ENCODE results near the gene SYTL3.

Gene SYTL3

DNA sequence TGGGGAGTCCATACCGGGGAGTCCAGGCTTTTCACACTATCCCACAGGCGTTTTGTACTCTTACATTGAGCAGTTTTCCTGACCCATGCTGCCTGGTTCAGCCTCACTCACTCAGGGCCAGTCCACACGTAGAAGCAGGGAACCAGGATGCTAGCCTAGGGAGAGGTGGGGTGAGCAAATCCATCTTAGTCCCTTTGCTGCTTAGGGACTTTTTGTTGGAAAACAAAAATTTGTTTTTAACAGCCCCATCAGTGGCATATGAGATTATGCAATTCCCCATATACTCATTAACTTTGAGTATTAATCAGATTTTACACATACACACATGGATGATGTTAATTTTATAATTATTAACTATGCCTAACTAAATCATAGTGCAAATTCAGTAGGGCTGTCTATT, 85.2 kb downstream of the SYTL3 start:
- DNase-seq, result no peak

DNA sequence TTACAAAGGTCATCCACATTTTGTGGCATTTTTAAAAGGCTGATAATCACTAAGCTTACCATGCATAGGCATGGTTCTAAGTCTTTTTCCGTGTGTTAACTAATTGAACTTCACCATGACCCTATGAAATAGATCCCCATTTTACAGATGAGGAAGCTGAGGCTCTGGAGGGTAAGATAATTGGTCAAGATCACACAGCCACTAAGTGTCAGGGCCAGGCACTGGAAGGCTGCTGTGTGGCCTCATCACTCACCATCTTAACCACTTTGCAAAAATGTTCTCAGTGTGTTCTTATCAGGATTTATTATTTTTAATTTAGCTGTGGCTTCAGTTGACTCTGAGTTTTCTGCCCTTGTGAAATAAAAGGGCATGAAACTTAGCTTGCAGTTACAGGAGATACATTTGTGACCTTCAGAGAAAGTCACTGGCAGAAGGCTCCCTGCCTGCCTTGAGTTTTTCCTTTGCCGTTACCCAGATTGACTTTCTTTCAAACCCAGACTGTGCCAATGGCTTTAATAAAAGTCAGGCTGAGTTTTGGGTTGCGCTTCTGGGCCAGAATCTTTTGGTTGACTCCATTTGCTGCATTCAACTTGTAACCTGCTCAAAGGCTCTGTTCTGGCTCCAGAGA, 87.3 kb downstream of the SYTL3 start:
- DNase-seq, result no peak

DNA sequence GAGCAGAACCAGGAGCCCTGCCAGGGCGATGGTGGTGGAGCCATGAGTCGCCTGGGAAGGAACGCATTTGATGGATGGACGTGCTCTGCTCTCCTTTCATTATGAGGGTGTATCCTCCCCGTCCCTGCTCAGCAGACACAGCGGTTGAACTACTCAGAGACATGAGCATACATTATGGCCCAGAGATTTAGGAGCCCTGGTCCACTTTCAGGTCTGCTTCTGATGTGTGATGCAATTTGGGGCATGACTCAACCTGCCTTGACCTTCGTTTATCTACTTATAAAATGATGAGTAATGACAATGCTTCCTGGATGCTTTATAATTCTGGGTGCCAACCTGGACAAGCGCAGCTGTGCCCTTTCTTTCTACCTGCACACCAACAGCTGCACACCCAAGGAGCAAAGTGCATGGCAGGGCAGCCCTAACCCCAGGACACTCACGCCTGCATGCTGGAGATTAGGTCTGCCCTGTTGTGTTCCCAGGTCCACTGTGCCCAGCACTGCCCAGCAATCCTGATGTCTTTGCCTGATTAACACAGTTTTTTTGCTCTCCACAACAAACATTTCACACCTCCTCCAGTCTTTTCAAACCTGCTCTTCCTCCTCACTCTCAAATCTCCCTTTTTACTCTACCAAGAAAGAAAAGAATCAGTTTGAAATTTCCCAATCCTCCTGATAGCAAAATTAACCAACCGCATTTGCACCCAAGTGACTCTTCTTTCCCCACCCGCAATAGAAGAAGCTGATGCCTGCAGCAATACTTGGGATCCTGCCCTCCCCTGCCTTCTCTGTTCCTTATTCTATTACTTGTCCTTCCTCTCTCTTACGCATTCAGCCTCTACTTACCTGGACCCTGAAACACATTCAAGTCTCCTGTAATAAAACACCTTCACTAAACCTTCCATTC, 88.1 kb downstream of the SYTL3 start:
- no peak for DNase-seq

DNA sequence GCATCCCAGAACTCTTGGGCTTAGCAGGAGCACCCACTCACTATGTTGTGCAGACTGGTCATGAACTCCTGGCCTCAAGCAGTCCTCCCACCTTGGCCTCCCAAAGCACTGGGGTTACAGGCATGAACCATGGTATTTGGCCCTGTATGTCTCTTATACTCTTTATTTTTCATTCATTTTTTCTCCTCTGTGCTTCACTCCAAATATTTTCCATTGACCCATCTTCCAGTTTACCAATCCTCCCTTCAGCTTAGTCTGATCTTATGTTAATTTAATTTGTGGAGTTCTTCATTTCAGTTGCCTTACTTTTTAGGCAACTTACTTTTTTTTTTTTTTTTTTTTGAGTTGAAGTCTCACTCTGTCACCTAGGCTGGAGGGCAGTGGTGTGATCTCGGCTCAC, 89.8 kb downstream of the SYTL3 start:
- no peak for DNase-seq

DNA sequence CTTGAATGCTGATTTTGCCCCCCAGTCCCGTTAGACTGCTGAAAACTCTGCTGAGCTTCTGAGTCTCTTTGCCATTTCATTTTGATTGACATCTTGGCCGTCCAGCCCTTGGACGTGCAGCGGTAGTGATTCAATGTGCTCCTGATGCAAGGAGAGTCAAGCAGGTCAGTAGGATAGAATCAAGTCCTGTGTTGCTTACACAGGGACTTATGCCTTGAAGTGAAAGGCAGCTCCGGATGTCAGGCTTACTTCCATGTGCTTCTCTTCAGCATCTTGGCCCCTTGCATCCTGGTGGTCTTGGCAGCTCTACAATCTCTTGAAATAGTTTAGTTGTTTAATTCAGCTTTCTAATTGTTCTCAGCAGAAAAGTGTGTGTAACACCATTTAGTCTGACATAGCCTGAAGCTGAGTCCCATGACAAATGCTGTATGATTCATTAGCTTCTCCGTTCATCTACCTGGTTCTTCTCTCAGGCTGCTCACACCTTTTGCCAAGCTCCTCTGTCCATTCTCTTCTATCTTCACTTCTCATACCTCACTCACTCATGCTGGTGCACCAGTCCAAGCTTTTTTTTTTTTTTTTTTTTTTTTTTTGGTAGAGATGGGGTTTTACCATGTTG, 93.3 kb downstream of the SYTL3 start:
- DNase-seq, result no peak

DNA sequence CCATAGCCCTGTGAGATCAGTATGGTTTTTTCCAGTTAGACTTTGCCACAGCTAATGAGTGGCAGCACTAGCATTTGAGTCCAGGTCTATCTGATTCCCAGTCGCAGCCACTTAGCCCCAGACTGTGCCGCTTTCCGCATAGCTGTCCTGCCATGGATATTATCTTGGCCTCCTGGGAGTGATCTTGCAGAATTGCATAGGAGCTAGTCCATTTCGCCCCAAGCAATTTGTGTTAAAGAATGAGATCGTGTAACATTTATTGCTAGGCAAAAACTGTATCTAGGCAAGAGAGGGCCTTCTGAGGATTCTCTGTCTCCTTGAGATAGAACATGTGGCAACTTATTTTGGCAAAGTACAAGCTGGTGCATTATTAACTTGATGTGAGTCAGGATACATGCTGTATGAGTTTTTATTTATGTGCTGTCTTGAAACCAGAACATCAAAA, 95.2 kb downstream of the SYTL3 start:
- no peak for DNase-seq

DNA sequence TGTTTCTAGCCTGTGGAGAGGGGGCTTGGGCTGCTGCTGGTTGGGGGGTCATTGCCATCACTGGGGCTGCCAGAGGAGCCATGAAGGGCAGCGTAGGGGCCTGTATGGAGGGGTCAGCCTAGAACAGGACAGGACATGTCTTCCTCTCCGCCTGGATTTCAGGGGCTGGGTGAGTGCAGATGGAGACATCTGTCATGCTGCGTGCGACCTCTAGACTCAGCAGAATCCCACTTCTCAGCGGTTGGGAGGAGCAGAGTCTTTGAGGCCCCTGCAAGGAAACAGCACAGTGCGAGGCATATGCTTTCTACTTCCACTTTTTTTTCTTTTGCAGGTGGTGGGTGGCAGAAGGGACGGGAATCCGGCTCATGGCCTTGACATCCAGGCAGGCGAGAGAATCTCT, 101.4 kb downstream of the SYTL3 start:
- DNase-seq, result no peak

DNA sequence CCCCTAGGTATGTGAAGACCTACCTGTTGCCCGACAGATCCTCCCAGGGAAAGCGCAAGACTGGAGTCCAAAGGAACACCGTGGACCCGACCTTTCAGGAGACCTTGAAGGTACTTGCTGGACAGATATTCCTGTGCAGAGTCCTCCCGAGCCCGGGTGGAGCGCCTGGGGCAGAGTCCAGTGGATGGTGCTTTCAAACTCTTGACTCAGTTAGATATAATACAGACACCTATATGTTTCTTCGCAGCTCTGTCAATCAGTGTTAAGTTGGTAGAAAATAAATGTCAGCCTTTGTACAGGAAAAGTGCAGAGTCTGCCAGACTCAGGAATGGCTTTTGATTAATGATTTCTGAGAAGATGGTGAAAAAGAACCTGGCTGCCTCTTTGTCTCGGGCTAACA, 102.1 kb downstream of the SYTL3 start:
- DNase-seq, result no peak

DNA sequence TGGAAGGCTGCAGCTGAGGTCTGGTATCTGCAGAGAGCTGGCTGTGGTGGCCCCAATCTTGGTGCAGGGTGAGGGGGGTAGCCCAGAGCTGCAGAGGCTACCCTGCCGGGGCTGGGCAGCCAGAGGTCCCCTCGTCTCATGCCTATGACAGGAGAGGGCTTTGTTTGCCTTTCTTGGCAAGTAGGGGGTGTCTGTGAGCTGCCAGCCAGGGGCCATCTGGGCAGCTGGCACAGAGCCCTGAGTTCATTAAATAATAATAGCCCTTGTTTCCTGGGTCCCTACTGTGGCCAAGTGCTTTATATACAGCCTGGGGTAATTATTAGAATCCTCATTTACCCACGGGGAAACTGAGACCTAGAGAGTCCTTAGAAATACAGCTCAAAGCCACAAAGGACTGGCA, 102.8 kb downstream of the SYTL3 start:
- no peak for DNase-seq

DNA sequence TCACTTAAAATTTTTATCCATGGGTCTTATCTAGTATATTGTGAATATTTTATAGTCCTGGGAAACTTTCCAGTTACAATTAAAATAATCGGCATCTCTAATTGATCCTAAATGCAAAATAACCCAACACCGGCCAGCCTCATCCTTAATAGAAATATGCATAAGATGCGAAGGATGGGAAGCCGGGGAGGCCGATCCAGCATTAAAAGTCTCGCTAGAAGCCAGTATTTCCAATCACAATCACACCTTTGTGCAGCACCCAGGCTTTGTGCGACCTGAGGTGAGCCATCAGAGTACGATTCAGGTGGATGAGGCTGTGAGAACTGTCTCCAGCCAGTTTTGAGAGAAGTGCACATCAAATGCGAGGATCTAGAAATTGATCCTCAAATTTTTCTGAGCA, 104.0 kb downstream of the SYTL3 start:
- no peak for DNase-seq

DNA sequence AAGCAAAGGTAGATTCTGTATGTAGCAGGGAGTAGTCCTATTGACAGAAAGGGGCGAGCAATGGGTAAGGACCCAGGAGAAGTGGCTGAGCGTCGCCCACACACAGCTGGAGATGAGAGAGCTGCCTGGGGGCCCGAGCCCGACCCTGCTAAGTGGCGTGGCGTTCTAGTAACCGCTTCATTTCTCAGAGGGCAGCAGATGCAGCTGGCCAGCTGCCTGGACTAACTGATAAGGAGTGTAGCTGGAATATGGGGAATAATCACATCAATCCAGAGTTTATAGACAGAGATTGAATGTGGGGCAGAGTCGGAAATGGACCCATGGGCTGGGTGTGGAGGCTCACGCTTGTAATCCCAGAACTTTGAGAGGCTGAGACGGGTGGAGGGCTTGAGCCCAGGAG, 104.9 kb downstream of the SYTL3 start:
- DNase-seq, result no peak

DNA sequence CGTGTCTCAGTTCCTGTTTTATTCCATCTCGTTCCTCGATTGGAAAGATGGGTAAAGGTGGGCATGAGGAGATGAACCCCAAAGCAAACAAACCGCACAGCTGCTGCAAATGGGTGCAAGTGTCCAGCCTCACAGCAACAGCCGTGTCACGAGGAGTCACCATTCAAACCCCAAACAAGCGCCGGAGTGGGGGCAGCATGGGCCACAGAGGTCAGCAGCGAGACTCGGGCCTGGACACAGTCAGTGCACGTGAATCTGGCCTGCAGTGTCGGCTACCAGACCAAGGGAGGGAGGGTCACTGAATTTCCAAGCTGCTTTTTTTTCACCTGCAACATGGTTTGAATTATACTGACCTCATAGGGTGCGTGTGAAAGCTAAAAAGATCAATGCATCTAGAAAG, 105.8 kb downstream of the SYTL3 start:
- no peak for DNase-seq

DNA sequence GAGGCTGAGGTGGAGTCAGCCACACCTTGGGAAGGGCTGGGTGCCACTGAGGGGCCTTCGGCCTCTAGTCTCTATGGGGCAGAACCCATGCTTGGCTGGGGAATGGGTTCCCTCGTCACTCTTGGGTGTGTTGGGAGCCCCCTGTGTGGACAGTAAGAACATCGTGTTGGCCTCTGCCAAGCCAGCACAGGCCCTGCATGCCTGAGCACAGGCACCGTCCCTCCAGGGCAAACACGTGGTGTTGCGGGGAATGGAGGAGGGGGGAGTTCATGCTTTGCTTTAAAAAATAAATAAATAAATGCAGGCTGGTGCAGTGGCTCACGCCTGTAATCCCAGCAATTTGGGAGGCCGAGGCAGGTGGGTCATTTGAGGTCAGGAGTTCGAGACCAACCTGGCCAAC, 106.3 kb downstream of the SYTL3 start:
- no peak for DNase-seq

DNA sequence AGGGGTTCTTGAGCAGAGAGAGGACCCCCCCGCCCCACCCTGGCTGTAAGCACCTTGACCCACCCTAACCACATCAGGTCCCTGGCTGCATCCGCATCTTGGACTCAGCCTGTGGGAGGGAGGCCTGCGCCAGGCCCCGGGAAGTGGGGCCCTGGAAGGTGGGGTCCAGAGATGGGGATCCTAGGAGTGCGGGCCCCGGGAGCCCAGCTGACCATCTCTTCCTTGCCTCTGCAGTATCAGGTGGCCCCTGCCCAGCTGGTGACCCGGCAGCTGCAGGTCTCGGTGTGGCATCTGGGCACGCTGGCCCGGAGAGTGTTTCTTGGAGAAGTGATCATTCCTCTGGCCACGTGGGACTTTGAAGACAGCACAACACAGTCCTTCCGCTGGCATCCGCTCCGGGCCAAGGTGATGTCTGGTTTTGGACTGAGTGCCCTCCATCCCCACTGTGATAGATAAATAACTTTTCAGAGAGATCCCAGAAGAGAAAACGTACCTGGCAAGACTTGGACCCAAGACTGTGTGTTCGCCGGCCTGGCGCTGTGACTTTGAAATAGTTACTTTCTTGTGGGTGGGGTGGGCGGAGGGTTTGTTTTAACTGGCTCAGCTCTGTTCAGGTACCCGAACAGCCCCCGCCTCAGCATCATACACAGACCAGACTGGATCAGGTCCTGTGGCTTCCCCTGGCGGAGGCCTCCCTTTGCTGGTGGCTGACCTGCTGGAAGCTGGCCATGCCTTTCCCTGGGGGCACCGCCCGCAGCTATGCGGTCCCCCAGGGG, 107.3 kb downstream of the SYTL3 start:
- DNase-seq, result no peak

DNA sequence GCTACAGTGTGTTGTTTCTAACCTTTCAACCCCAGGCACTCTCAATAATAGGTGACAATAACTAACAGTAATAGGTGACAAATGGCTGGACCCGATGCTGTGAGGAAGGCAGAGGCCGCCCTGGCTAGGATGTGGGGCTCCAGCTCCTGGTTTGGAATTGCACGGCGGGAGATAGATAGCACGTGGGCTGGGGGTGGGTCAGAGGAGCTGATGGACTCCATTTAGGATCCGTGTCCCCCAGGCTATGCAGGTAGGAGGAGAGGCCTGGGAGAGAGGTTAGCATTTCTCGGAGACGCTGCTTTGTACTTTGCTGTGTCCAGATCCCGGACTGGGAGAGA, 107.9 kb downstream of the SYTL3 start:
- no peak for DNase-seq

DNA sequence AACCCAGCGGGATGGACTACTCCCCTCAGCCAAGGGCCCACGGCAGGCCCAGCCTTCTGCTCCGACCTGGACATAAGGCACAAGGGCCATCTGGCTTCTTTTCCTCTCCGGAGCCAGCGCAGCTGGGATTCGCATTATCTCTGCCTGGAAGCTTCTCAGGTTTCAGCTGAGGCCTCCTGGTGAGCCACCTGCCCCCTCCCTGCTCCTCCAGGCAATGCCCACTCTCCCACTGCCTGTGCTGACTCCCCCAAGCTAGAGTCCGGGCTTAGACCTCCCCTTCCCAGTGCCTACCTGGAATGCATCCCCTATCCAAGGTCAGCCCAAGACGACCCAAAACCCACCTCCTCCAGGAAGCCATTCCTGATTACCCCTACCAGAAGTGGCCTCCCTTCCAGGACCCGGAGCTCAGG, 108.6 kb downstream of the SYTL3 start:
- DNase-seq, result no peak

DNA sequence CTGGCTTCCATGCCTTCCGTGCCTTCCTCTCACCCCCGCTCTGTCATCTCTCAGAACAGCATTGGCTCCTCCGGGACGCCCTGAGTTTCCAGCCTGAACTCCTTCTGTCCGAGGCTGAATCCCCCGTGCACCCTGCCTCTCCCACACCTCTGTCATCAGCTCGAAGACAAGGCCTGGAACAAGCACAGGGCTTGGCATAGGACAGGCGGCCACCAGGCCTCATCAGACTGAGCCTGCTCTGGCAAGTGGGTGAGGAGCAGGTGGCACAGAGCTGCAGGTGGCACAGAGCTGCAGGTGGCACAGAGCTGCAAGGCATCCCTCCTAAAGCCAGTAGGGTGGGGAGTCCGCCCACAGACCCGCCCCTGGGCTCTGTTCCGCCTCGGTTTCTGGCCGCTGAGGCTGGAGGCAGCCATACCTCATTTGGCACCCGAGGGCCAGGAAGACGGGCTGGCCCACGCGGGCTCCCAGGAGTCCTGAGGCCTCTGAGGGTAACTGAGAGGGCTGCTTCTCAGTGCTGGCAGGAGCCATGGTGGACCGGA, 109.2 kb downstream of the SYTL3 start:
- DNase-seq, result no peak

DNA sequence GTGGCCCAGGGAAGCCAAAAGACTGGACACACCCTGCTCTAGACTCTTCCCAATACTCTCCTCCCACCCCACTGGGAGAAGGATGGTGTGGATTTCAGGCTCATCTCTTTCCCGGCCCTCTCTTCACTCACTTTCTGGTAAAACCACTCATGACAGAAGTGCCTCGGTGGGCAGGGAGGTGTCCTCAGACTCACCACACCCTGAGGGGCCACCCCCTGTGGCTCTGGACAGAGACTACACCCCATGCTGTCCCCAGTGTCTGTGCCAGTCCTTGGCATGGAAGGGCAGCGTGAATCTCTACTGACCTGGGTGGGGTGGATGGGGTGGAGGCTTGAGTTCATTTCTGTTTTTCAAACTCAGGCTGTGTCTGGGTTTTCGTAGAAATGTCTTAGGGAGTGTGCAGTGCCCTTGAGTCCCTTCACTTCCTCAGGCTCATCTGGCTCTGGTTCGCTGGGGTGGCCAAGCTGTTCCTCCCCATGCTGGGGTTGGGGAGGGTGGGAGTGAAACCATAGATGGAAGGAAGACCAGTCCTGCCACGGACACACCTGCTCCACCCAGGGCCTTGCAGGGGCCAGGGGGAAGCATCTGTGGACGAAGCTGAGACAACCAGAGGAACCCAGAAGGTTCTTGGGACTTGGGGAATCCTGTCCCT, 110.2 kb downstream of the SYTL3 start:
- no peak for DNase-seq

DNA sequence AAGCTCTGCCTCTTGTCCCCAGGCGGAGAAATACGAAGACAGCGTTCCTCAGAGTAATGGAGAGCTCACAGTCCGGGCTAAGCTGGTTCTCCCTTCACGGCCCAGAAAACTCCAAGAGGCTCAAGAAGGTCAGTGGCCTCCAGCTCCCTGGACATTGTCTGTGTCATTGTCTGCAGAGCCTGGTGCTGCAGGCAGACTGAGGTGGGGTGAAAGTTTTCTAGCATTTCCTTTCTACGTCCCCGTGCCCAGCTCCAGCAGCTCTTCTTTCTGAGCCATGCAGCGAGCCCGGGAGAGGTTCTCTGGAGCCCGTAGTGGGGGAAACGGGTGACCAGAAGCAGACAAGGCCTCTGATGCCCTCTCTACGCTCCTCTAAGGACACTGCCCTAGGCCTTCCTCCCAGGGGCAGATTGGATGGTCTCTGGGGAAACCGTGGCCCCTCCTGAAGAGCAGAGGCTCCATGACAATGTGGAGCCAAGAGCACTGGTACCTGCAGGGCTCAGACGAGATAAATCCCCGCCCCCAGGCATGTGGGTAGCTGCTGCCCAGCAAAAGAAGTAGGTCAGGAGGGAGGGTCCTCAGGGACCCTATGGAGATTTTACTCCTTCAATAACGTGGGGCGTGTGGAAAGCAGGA, 110.9 kb downstream of the SYTL3 start:
- no peak for DNase-seq

DNA sequence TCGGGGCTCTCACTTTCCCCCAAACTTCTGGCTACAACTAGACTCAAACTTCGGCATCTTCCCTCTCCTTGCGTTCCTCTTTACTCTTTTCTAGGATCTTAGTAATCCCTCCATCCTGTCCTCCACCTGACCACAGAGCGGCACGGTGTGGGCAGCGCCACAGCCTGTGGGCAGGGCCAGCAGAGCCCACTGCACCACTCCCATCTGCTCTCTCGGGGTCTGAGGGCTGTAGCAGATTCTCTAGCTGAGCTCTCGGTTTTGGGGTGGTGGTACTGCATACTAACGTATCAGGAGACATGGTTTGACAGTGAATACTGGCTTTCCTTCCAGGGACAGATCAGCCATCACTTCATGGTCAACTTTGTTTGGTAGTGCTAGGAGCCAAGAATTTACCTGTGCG, 111.9 kb downstream of the SYTL3 start:
- DNase-seq, result no peak

DNA sequence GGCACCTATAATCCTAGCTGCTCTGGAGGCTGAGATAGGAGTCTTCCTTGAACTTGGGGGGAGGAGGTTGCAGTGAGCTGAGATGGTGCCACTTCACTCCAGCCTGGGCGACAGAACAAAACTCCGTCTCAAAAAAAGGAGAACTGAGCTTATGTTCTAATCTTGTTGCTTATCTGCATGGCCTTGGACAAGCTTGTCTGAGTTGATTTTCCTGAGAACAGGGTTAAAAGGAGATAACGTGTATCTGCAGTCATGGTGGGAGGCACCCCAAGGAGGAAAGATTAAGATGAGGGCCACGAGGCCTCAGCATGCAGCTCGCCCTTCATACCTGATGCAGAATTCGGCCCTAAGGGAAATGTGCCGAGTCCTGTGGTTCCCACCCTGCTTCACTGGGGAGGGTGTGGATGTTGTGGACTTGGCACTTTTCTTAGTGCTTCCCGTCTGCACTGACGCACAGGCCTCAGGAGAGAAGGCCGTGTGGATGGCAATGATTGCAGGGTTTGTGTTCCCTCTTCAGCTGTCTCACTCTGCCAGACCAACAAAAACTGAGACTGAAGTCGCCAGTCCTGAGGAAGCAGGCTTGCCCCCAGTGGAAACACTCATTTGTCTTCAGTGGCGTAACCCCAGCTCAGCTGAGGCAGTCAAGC, 113.1 kb downstream of the SYTL3 start:
- DNase-seq, result no peak
